SU-DHL-6 (cell line): ENCODE results near the gene PDE9A.

Source experiments
- CTCF ChIP-seq: fragments of 200-600 bp; sonication (generic); IDR thresholded peaks from one replicate; pipeline ENCODE4 v1.5.1; 2017; ENCODE audit warnings: antibody characterized with exemption, mild to moderate bottlenecking, low read length, moderate library complexity; ENCODE audit not compliant: insufficient read depth, poor library complexity, severe bottlenecking
- EZH2phosphoT487 ChIP-seq: fragments of 200-600 bp; sonication (generic), shearing (Covaris generic); conservative IDR thresholded peaks from 2 replicates; pipeline ENCODE4 v1.6.1; 2018; ENCODE audit warnings: mild to moderate bottlenecking, antibody characterized with exemption, low read length, moderate library complexity, mixed read lengths

GRCh38 chr21:42722808-42723473 lies 69.5 kb downstream of the PDE9A start:
- no peak for TF ChIP-seq CTCF
- no peak for TF ChIP-seq EZH2phosphoT487
